Measurements from ENCODE around the gene AGO3. TPM values are rescaled to one million over a fixed set of nuclear protein-coding genes. Genes with fewer than 3 reads are reported as not detected.
A peak's percentile ranks its signal among the peaks of the same experiment; 100 is the strongest.
"Not testable (repeated sequence)": the region's sequence is repeated elsewhere in the genome, so short reads cannot be mapped to it uniquely, and the experiment has no call there.

The AGO3 gene
- total RNA-seq, 1 donor, result 16.8 TPM

- no peak overlapping the region for H3K4me3 ChIP-seq (ENCODE audit: low read depth, low read length)
- TF ChIP-seq CTCF (IDR thresholded peaks at IDR 0.05; ENCODE audit: insufficient read depth, low read depth, low read length), result no peak
- DNase-seq (ENCODE audit: low read depth), result no peak
These were observed 92.3 kb downstream of the AGO3 start for GRCh38 chr1:36023098-36023769.

DNA sequence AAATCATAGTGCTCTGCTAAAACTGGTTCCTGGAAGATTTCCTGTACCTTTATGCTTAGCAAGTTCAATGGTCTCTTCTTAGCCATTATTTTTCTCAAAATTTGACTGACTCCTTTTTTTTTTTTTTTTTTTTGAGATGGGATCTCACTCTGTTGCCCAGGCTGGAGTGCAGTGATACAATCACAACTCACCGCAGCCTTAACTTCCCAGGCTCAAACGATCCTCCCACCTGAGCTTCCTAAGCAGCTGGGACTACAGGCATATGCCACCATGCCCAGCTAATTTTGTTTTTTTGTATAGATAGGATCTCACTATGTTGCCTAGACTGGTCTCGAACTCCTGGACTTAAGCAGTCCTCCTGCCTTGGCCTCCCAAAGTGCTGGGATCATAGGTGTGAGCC, 93.1 kb downstream of the AGO3 start:
- DNase-seq (ENCODE audit: low read depth); H3K4me3 ChIP-seq (ENCODE audit: low read depth, low read length): not testable (repeated sequence)

DNA sequence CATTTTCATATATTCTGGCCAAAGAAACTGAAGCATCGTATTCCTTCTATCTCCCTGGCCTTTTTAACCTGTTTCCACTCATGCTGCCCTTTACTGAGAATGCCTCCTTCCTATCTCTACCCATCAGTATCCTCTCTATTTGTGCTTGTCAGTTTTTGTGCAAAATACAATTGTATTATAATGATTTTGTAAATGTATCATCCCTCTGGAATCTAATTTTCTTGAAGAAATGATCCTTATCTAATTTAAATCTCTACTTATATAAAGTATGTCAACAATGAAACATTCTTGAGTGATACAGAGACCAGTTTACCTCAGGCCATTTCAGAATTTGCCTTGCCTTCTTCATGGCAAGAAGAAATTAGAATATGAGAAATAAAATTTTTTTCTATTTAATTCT, 93.9 kb downstream of the AGO3 start:
- DNase-seq (ENCODE audit: low read depth), result no peak

GRCh38 chr1:36027766-36028165, 96.9 kb downstream of the AGO3 start:
- H3K4me3 ChIP-seq (ENCODE audit: low read depth, low read length), result no peak overlapping the region
- no peak for TF ChIP-seq CTCF (IDR thresholded peaks at IDR 0.05; ENCODE audit: insufficient read depth, low read depth, low read length)
- no peak for DNase-seq (ENCODE audit: low read depth)

More for the DNA sequence above, 93.9 kb downstream of the AGO3 start:
- TF ChIP-seq CTCF (IDR thresholded peaks at IDR 0.05; ENCODE audit: insufficient read depth, low read depth, low read length), result no peak
- H3K4me3 ChIP-seq (ENCODE audit: low read depth, low read length), result no peak overlapping the region

DNA sequence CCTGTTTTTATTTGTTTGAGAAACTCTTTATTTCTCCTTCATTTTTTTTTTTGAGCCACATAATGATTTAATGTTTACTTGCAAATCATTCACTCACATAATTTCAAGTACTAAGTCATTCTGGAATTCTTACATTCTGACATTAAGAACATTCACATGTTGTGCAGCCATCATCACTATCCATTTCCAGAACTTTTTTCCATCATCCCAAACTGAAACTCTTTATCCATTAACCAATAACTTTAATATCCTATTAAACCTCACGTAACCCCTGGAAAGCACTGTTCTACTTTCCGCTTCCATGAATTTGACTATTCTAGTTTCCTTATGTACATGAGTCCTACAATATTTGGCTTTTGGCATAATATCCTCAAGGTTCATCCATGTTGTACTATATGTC, 100.5 kb downstream of the AGO3 start:
- TF ChIP-seq CTCF (IDR thresholded peaks at IDR 0.05; ENCODE audit: insufficient read depth, low read depth, low read length), result no peak
- no peak overlapping the region for H3K4me3 ChIP-seq (ENCODE audit: low read depth, low read length)
- no peak for DNase-seq (ENCODE audit: low read depth)

DNA sequence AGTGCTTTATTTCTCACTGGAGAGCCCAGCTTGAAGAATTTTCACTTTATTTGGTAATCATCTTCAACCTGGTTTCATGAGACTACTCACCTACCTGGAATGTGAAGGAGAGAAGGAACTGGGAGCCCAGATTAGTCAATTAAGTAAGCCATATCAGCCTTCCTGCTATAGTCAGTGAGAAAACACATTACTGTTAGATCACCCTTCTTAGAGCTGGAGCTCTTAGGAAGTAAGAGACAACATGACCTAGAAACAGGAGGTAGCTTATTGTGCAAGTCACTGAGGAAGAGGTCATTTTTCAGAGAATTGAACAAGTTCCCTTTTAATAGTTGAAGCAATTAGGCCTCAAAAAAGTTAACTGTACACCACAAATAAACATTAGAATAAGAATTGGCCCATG, 103.8 kb downstream of the AGO3 start:
- H3K4me3 ChIP-seq (ENCODE audit: low read depth, low read length), result no peak overlapping the region
- peak; percentile 45 for DNase-seq (ENCODE audit: low read depth)
- TF ChIP-seq CTCF (IDR thresholded peaks at IDR 0.05; ENCODE audit: insufficient read depth, low read depth, low read length), result no peak

DNA sequence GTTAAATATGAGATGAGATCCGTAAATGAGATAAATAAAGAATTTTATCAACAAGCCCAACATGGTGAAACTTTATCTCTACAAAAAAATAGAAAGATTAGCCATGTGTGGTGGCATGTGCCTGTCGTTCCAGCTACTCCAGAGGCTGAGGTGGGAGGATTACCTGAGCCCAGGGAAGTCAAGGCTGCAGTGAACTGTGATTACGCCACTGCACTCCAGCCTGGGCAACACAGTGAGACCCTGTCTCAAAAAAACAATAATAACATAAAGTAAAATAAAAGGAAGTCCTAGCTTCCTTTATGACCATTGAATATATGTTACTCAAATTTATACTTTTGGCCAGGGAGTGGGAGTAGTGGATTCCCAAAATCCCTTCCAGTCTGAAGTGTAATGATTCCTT, 104.2 kb downstream of the AGO3 start:
- no peak for DNase-seq (ENCODE audit: low read depth)

More for the DNA sequence above, 104.2 kb downstream of the AGO3 start:
- no peak overlapping the region for H3K4me3 ChIP-seq (ENCODE audit: low read depth, low read length)
- TF ChIP-seq CTCF (IDR thresholded peaks at IDR 0.05; ENCODE audit: insufficient read depth, low read depth, low read length), result no peak
